Lower leg skin (tissue), 3 donors: Measurements from ENCODE around the gene CPAMD8.

Source experiments
- POLR2A ChIP-seq, 2 donors: fragments of 450-650 bp; IDR thresholded peaks; one replicate each; pipeline ENCODE4 v1.6.1; 2016 to 2017; ENCODE audit warnings: antibody characterized with exemption in 2 of 2, mild to moderate bottlenecking in 1 of 2, moderate library complexity in 1 of 2
- TF ChIP-seq, protein P1 (sequence below), 3 donors: fragments of 450-650 bp; IDR thresholded peaks; one replicate each; pipeline ENCODE4 v1.5.1; 2016; ENCODE audit warnings: antibody characterized with exemption in 3 of 3, mild to moderate bottlenecking in 3 of 3, moderate library complexity in 2 of 3

DNA sequence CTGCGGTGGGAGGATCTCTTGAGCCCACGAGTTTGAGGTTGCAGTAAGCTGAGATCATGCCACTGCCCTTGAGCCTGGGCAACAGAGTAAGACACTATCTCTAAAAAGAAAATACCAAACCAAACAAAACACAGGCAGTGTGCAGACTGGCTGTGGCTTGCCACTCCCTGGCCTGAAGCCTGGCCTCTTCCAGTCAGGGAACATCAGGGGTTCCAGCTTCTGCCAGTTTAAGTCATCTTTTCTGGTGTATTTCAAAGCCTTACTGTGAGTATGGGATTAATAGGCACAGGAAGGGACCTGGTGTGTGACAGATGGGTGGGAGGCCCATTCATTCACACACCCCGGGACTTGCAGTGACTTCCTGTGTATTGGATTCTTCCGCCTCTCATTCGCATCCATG lies 164.8 kb downstream of the CPAMD8 start:
- TF ChIP-seq, protein P1, sequence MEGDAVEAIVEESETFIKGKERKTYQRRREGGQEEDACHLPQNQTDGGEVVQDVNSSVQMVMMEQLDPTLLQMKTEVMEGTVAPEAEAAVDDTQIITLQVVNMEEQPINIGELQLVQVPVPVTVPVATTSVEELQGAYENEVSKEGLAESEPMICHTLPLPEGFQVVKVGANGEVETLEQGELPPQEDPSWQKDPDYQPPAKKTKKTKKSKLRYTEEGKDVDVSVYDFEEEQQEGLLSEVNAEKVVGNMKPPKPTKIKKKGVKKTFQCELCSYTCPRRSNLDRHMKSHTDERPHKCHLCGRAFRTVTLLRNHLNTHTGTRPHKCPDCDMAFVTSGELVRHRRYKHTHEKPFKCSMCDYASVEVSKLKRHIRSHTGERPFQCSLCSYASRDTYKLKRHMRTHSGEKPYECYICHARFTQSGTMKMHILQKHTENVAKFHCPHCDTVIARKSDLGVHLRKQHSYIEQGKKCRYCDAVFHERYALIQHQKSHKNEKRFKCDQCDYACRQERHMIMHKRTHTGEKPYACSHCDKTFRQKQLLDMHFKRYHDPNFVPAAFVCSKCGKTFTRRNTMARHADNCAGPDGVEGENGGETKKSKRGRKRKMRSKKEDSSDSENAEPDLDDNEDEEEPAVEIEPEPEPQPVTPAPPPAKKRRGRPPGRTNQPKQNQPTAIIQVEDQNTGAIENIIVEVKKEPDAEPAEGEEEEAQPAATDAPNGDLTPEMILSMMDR (IDR thresholded peaks at IDR 0.05), result no peak
- no peak for TF ChIP-seq POLR2A (IDR thresholded peaks at IDR 0.05)
